ENCODE data around the gene SFSWAP.

SFSWAP gene

GRCh38 chr12:131818821-131819585, 108.1 kb downstream of the SFSWAP start:
- peak; percentile 44 for DNase-seq

GRCh38 chr12:131824450-131824849, 113.6 kb downstream of the SFSWAP start:
- no peak for DNase-seq

GRCh38 chr12:131825146-131825892, 114.4 kb downstream of the SFSWAP start:
- no peak for DNase-seq

- DNase-seq, result no peak
Measured at GRCh38 chr12:131826097-131826928, 115.4 kb downstream of the SFSWAP start.

DNA sequence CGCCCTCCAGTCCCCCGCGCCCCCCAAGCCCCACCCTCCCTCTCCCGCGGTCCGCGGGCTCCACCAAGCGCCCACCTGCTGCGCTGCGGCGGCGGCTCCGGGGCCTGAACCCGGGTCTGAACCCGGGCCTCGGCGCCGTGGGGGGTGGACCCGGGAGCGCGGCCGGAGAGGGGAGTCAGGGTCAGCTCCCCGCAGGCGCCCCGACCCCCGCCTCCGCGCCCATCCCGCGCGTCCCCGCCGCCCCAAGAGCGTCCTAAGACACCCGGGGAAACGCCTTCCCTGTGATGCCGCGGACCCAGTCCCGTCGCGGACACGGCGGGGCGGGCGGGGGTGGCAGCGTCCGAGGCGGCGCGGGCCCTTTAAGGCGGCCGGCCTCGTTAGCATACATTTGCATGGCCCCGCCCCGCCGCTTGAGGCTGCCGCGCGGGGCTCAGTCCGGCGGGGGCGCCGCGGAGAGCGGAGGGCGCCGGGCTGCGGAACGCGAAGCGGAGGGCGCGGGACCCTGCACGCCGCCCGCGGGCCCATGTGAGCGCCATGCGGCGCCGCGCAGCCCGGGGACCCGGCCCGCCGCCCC, 117.2 kb downstream of the SFSWAP start, which contains the start of gene MMP17:
MMP17 (plus strand) TSS at position 433 of the 574 bp plus-strand sequence; CDS start at position 535, 102 bp downstream.
- DNase-seq, result peak; percentile 71

DNA sequence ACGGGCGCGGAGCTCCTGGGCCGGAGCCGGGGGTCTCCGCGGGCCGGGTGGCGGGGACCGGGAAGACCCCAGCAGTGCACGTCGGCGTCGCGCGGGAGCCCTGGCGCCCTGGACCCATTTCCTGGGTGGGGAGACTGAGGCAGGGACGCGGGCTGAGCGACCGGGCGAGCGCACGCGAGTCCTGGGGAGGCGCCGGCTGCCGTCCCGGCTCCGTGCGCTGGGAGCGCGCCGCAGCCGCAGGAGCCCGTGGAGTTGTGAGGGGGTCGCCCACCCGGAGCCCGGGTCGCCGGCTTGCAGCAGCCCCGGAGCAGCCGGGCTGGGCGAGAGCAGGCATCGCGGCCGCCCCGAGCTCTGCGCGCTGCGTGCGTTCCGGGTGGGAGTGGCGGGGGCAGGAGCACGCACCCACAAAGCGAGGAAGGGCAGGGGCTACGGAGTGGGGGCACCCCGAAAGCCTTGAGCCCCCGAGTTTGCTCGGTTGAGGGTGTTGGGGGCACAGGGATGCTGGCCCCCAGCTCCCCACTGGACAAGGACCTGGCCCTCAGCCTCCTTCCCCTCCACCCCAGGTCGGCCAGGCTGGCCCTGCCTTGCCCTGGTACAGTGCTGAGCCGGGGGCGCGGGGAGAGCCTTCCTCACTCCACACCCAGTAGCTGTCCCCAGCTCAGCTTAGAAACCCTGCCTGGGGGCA, 117.9 kb downstream of the SFSWAP start:
- peak; percentile 56 for DNase-seq

- DNase-seq, result no peak
Measured at GRCh38 chr12:131829356-131829747, 118.5 kb downstream of the SFSWAP start.

DNA sequence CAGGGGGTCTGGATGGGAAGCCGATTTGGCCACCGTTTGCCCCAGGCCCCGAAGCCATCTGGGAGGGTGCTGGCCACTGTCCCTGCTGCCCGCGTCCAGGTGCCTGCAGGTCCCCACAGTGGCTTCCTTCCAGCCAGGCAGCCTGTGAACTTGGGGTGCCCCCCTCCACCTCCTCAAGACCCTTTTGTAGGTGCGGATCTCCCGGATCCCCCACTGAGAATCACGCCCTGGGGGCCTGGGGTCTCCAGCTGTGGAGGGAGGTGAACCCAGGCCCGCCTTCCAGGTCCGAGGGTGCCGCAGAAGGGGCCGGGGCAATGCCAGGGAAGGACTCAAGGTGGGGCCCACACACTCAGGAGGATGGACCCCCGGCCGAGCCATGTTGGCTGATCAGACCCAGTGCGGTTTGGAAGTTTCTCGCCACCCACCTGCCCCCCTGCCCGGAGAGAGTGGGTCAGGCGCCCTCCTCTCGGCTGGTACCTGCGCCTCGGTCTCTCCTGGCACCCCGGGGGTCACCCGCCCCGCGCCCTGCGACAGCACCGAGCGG, 119.0 kb downstream of the SFSWAP start:
- DNase-seq, result no peak

DNA sequence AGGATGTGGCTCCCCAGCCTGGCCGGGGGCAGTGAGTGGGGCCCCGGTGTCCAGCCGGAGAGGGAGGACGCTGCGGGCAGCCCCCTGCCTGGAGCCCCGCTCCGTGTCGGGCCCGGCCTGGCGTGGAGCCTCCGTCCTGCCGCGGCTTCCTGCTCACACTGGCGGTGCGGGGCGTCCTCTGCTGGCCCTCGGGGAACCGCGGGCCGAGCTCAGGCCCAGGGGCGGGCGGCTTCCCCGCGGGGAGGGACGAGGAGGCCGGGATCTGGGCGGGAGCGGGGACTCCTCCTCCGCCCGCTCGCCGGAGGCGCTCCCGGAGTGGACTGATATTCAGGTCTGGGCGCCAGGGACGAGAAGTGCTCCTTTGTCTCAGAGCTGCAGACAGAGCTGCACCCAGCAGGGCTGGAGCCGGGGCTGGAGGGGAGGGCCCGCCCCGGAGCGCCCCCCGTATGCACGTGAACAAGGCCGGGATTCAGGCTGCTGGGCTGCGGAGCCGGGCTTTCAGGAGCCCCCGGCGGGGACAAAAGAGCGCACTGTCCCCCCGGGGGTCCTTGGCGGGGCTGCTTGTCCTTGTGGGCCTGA, 119.5 kb downstream of the SFSWAP start:
- DNase-seq, result peak; percentile 72

DNA sequence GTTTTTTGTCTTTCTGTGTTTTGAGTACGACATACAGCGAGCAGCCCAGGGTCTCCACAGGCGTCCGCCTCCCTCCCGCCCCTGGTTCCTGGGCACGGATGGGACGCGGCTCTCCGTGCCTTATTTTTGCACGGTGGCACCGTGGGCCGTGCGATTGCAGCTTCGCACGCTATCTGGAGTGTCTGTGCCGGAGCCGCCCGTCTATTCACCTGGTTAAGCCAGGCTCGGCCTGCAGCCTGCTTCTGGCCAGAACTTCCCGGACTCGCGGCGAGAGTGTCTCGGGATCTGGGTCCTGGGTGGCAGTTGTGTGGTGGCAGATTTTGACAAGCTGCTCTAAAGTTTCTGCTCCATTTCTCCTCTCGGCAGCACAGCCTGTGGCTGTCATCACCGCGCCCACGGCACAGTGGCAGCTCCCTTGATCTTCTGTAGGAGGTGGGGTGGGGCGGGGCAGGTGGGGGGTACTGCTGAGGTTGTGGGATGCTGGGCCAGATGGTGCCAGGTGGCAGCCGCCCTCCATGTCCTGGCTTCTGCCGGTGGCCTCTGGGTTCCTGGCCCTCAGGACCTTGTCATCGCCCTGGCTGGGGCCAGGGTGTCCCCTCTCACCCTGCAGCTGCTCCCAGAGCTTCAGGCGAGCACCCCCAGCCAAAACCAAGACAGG, 120.2 kb downstream of the SFSWAP start:
- DNase-seq, result peak; percentile 32

DNA sequence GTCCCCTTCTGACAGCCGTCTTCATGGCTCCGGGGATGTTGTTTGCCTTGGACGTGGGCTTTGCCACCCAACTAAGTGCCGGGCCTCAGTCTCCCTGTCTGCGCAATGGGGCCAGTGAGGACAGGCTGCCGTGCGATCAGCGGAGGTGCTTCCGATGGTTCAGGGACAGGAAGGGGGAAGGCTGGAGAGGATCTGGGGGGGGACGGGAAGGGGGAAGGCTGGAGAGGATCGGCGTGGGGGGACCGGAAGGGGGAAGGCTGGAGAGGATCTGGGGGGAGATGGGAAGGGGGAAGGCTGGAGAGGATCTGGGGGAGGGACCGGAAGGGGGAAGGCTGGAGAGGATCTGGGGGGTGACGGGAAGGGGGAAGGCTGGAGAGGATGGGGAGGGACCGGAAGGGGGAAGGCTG, 120.7 kb downstream of the SFSWAP start:
- DNase-seq, result no peak

DNA sequence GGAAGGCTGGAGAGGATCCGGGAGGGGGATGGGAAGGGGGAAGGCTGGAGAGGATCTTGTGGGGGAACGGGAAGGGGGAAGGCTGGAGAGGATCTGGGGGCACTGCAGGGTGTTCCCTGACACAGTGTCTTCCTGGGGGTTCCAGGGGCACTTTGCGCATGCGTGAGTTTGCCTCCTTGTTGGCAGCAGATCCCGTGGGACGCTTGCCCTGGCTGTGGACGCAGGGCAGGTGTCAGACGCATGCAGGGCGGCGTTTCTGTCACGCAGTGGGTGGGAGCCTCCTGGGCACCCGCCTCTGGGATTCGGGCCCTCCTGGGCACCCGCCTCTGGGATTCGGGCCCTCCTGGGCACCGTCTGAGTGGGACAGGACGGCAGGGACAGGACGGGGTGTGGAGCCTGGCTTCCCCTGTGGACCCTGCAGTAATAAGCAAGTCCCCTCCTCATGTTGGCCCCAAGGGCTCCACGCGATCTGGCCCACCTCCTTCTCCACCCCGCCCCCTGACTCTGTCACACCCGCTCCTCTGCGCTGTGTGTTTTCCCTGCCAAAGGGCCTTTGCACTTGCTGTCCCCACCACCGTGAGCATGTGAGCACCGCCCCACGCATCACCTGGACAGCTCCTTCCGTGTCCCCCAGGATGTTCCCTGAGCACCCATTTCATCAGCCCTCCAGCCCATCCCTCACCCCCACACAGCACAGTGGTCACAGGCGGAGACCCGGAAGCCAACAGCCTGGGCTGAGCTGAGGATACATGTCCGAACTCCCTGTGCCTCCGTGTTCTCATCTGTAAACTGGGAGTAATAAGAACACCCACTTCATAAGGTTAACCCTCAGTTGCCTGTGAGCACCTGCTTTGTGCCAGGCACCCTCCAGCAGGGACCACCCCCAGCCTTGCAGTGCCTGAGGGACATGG, 121.7 kb downstream of the SFSWAP start:
- DNase-seq, result no peak

- no peak for DNase-seq
Measured at GRCh38 chr12:131833288-131833895, 122.5 kb downstream of the SFSWAP start.

GRCh38 chr12:131833896-131834641, 123.2 kb downstream of the SFSWAP start:
- DNase-seq, result peak; percentile 39

GRCh38 chr12:131834798-131835615, 124.1 kb downstream of the SFSWAP start:
- DNase-seq, result no peak

- no peak for DNase-seq
Measured at GRCh38 chr12:131835616-131836171, 124.8 kb downstream of the SFSWAP start.

DNA sequence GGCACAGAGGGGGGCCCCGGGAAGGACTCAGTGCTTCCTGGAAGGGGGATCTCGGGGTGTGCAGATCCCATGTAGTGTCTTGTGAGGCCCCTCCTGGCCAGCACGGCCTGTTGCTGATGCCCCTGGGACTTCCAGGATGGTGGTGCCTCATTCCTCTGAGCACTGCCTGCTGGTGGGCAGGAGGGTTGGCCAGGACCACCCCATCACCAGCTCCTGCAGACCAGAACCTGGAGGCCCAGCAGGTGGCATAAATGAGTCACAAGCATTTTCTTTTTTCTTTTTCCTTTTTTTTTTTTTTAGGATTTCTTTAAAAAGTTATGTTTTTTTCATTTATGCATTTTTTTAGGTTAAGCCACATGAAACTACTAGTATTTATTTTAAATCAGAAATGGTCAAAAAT, 125.3 kb downstream of the SFSWAP start:
- peak; percentile 42 for DNase-seq
